ENCODE results near the gene CERS2. TPM values are rescaled to one million over a fixed set of nuclear protein-coding genes. Genes with fewer than 3 reads are reported as not detected.

Gene CERS2
- polyA plus RNA-seq, 4 donors: 206 to 297 (median 284) TPM

DNA sequence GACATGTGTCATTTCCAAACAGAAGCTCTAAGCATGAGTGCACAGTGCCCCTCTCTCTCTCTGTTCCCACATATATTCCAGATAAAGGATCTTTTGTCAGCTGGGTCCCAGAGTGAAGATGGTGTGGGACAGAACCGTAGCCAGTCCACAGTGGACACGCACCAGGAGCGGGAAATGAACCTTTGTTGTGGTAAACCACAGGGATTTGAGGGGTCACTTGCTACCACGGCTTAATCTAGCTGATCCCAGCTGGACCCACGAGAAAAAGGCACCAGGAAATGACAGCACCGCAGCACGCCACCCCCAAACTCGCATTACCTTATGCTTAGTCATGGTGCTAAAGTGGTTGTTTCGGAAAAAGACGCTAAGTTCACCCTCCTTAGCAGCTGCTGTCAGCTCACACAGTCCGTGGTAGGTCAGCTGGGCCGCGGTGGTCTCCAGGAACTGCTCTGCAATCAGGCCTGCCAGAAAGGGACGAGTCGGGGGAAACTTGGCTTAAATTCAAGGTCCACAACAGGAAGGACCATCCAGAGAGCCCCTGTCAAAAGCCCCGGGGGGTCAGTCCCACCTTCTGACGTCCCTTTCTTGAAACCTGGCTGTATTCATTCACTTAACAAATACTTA lies 24.5 kb upstream of the CERS2 start:
- DNase-seq (ENCODE audit: low read depth in 4 of 4, low spot score in 3 of 4): no peak

DNA sequence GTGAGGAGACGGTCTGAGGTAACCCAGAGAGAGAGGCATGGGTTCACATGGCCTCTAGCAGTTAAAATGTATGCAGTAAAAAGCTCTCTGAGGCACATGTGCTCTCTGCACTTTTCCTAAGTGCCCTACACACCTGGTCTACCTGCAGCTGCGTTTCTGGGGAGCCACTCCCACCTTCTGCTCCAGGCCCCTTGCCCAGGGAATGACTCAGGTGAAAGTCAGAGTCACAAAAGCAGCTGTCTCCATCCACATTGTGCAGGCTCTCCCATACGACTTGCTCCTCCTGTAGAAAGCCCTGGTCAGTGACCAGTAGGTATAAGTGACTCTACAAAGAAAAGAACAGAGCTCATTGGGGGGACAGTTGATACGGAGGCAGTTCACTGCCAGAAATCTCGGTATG lies 23.3 kb upstream of the CERS2 start:
- DNase-seq (ENCODE audit: low read depth in 4 of 4, low spot score in 3 of 4): no peak

DNA sequence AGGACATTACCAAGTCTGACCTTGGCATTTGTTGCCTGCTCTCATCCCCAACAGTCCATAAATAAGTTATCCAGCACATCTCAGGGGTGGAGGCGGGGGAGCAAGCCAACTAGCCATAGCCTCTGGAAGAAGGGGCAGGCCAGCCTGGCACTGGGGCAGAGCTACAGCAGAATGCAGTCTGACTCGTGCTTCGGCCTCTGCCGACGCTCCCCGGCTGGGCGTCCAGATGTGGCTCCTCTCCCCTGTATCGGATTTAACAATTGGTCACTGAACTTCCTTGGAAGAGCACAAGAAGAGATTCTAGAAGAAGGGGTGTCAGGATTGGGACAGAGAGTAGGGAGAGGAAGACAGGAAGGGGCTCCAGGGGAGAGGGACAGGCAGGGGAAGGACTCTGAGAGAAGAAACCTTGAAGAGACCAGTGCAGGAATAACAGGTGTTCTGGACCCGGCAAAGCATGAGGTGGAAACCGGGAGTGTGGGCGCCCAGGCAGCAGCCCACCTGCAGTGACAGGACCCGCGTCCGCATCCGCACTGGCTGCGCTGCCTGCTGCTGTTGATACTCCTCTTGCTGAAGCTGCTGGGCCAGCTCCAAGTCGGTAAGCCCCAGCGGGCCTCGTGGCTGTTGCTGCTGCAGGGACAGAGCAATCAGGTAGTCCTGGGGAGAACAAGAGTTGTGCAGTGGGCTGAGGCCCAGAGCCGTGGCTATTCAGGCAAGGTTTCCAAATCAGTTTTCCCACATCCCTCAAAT lies 22.7 kb upstream of the CERS2 start:
- DNase-seq (ENCODE audit: low read depth in 4 of 4, low spot score in 3 of 4): no peak

DNA sequence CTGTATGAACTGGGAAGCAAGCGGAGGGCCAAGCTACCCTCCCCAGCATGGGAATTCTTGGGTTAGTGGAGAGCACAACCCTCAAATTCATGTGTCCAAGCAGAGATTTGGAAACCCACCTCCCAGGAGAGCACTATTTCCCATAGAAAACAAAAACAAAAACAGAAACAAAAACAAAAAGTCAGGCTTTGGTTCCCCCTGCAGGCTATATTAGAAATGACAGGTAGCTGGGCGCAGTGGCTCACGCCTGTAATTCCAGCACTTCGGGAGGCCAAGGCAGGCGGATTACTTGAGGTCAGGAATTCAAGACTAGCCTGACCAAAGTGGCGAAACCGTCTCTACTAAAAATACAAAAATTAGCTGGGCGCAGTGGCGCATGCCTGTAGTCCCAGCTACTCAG lies 21.3 kb upstream of the CERS2 start:
- no peak for DNase-seq (ENCODE audit: low read depth in 4 of 4, low spot score in 3 of 4)

DNA sequence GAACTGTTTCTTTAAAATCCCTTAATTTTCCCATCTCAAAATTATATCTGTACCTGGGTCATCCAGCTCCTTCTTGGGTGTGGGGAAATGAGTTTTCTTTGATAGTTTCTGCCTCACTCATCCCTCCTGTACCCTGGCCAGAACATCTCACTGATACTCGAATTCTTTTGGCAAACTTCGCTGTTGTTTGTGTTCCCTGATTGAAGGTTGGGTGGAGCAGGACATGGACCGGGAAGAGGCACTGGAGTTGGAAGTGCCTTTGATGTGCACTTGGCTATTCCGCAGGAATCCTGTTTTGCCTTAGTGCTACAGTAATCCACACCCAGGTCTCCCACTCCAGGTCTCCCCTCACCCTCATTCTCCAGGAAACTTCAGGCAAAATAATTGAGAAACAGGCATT lies 20.8 kb upstream of the CERS2 start:
- DNase-seq (ENCODE audit: low read depth in 4 of 4, low spot score in 3 of 4): no peak

DNA sequence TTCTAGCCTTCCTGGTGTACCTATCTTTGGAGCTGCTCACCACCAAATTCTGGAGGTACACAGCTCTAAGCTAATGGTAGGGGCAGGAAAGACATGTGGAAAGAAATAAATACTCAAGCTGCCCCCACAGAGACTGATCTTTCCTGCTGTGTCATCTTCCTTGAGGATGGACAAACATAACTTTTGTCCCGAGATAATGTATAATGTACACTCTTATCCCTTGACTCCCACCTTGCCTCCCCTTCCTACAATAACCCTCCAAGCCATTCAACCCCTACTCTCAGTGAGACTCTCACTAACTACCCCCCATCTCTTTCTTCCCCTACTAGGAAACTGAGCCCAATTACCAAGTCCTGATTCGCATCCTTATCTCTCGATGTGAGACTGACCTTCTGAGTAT lies 19.6 kb upstream of the CERS2 start:
- DNase-seq (ENCODE audit: low read depth in 4 of 4, low spot score in 3 of 4): no peak

DNA sequence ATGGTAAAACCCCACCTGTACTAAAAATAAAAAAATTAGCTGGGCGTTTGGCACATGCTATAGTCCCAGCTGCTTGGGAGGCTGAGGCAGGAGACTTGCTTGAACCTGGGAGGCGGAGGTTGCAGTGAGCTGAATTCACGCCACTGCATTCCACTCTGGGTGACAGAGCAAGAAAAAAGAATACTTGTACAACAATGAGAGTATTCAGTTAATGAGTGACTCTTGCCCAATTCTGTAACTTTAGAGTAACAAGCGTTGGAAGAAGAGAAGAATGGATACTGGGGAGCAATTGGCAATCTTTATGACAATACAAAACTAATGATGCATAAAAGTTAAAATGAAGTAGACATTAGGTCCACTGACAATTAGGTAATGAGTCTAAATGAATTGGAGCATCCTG lies 18.0 kb upstream of the CERS2 start:
- no peak for DNase-seq (ENCODE audit: low read depth in 4 of 4, low spot score in 3 of 4)

DNA sequence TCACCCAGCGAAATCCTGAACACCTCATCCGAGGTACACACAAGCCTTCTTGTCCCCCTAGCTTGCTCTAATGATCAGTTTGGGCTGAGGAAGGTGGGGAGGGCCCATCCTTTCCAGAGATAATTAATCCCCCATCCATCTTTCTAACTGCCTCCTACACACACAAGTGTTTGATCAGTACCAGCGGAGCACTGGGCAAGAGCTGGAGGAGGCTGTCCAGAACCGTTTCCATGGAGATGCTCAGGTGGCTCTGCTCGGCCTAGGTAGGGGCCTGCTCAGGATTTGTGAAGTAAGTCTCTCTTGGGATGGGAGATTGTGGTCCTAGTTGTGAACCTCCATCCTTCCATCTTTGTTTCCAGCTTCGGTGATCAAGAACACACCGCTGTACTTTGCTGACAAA lies 13.3 kb upstream of the CERS2 start:
- DNase-seq (ENCODE audit: low read depth in 4 of 4, low spot score in 3 of 4): no peak

DNA sequence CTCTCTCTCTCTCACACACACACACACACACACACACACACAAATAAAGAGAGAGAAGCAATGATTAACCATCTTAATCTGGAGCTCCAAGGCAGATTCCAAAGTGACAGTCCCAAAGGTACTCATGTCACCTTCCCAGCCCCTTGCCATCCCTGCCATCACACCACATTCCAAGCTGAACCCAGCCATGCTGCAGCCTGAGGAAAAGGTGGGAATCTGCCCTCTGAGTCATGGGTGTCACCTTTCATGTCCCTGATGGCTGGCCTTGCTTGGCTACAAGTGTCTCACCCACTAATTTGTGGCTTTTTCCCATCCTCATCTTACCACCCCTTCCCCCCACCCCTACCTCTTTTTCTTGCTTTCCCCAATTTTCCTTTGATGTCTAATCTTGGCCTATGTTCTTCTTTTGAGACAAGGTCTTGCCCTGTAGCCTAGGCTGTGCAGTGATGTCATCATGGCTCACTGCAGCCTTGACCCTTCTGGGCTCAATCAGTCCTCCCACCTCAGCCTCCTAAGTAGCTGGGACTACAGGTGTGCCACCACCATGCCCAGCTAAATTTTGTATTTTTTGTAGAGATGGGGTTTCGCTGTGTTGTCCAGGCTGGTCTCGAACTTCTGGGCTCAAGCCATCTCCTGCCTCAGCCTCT lies 10.7 kb upstream of the CERS2 start:
- no peak for DNase-seq (ENCODE audit: low read depth in 4 of 4, low spot score in 3 of 4)

DNA sequence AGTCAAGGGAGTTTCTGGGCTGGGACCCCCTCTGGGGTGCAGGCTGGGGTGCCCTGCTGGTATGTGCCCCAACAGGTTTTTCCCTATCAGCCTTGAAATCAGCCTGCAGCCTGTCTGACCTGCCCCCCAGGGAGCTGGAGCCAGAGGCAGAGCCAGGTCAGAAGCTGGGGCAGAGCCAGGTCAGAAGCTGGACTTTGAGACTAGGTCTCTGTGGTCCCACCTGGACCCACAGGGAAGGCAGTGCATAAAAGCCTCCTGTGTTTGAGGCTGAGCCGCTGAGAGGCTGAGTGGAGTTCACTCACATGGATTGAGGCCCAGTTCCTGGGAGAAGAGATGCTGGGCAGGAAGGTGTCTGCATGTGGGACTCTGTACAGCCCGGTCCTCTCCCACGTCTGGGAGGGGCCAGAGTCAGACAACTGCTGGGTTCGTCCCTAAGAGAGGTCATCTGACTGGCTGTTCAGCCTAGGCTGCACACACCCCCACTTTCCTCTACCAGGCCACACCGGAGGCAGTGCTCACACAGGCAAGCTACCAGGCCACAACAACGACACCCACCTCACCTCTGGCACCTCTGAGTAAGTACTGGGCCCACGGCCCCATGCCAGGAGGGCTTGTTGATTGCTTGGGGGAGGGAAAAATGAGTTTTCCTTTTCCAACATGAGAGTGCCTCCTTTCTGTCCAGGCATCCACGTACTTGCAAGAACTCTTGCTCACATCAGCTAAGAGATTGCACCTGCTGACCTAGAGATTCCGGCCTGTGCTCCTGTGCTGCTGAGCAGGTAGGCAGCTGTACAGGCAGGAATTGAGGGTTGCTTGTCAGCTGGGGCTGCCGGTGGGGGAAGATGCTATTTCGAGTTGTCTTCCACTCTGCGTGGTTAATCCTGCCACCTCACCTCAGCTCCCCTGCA lies 7.4 kb upstream of the CERS2 start, which contains the start of gene ANXA9:
Gene ANXA9, plus strand, starts transcription at position 488 of the 908 bp plus-strand sequence. CDS start 814 bp downstream, outside the sequence.
- DNase-seq (ENCODE audit: low read depth in 4 of 4, low spot score in 3 of 4): no peak

DNA sequence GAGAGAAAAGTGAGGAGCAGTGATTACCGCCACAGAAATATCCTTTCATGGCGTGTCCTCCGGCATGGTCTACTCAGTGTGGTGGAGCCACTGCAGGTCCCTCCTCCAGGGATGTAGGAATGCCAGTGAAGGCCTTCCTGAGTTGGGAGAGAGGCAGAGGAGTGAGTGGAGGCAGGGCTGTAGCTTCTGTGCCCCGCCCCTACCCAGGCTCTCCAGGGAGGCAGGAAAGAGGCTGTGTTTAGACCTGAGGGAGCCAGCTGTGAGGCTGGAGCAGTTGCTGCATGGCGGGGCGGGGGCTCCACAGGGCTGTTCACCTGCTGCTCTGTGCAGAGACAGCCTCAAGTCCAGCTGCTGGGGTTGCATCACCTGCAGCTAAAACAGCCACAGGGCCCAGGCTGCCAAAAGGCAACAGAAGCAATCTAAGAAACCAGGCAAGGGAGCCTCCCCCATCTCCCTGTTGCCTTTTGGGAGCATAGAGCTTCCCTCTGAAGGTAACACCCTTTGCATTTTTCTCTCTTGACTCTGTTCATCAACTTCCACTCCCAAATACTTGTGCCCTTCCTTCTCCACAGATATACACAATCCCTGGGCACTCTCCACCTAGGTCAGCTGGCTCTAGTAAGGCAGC lies 6.7 kb upstream of the CERS2 start:
- DNase-seq (ENCODE audit: low read depth in 4 of 4, low spot score in 3 of 4): no peak

DNA sequence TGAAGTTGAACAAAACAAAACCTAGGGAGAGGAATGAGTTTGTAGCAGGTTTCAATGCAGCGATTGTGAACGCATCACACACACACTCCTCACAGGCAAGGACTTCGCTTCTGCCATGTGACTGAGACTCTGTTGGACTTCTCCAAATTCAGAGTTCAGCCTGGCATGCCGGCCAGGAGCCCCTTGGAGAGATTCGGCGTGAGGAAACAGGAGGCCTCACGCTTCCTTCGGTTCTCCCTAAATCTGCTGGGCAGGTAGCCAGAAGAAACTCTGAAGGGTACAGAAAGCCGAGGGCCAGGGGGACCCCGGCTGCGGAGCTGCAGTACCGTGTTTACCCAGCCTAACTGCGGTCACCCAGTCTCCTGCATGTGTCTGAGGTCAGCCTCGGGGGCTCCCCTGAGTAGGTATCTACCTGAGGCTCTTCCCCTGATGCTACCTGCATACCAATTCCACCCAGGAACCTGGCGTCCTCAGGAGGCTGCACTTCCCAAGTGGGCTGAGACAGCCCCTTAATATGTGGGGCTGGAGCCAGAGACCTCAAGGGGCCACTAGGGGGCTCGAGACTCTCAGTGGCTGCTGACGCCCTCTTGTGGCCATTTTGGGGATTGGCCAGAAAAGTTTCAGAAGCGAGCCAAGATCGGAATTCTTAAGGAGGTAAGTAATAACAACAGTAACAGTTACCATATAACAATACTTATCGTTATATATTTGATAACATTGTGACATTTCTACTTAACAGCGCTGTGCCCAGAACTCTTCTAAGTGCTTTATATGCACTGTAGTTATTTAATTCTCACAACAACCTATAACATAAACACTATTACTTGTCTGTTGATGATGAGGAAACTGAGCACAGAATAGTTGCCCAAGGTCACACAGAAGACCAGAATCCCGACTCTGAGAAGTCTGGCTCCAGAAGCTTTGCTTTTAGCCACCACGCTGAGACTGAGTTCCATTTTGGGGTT lies 4.7 kb upstream of the CERS2 start:
- DNase-seq (ENCODE audit: low read depth in 4 of 4, low spot score in 3 of 4): peak in 3 of 4 donors; percentile 75 to 84 (median 82)

DNA sequence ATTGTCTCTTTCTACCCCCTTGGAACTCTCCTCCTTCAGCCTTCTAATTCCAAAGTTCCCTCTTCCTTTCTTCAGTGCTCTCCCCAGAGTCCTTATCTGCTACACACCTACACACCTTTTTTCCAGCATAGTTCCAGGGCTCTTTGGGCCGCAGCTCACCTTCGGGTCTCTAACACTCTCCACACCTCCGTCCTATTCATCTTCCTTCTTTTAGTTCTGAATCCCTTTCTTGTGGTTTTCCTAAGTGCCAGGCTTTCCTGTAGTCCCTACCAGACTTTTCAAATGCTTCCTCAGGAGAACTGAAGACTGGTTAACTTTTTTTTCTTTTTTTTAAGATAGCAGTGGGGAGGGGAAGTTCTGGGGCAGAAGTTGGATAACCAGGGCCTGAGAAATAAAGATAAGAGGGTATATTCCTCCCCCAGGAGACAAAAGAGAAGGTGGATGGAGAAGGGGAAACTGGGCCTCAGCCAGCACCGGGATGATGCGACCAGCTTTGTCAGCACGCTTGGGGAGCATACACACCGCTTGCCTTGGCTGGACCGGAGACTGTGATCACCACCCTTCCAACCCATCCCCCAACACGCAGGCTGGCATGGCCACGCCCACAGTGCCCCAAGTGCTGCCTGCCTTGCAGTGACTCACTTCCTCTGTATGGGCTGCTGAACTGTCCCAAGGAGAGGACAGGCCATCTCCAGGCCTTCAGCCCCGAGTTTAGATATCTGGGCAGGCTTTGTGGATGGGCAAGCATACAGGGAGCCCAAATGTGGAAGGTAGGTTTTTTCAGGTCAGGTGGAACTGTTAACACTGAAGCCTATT lies 2.5 kb upstream of the CERS2 start:
- DNase-seq (ENCODE audit: low read depth in 4 of 4, low spot score in 3 of 4): no peak

DNA sequence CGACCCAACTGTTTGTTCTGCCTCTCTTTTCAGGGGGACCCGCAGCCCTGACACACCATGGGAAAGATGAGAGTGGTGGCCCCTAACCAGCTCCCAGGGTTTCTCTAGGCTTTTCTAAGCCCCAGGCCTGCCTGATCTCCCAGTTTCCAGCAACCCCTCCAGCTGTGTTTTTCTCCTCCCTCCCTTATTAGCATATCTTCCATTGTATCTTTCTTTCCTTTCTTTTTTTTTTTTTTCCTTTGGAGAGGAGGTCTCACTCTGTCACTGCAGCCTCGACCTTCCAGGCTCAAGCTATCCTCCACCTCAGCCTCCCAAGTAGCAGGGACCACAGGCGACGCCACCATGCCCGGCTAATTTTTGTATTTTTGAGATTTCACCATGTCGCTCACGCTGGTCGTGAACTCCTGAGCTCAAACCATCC lies 1.8 kb upstream of the CERS2 start:
- no peak for DNase-seq (ENCODE audit: low read depth in 4 of 4, low spot score in 3 of 4)

DNA sequence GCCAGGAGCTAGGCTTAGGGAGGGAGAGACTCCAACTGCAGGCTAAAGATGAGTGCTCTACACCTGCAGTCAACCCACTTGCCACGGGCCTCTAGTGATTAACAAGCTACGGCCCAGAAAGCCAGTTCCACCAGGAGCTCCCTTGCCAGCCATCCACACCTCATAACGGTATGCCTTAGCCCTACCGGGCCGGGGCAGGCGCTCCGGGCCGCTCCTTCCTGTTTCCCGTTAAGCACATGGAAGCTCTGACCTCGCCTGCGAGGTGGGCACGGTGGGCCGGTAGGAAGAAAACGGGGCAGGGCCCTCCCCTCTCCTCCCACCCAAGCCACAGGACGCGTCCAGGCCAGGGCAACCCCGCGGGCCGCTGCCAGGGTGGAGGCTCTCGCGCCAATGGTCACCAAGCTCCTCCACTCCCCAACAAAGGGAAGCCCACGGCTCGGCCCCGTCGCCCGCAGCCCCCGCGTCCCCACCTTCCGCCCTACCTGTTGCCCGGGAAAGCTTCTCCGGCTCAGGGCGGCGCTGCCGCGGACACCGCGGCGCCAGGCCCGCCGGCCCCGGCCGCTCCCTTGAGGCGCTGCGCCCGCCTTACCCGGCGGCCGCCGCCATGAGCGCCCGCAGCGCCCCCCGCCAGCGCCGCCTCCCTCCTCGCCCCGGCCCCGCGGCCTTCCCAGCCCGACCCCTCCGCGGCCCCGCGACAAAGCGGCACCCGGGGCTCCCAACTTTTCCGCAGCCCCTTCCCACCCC lies 627 bp downstream of the CERS2 start:
- no peak for DNase-seq (ENCODE audit: low read depth in 4 of 4, low spot score in 3 of 4)

DNA sequence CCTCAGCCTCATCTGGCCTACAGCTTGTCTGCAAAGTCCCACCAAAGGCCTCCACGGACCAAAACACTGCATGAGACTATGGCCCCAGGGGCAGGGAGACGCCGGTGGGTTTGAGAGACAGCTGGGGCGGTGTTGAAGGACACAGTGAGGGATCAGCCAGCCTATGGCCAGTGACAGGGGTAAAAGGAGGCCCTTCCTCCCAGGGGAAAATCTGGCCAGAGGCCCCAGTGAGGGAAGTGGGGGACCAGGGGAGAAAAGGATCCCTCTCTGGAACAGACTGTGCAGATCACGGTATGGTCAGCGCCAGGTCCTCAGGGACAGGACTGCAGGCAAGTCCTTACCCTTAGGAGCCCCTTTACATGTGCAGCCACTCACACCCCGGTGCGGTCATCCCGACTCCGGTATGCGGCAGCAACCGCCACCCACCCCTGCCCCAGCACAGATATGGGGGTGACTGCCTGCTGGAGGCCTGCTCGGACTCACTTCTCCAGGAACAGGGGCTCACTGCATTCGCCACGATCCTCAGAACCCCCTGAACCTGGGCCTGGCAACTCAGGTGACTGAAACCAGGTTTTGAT lies 1.3 kb downstream of the CERS2 start:
- DNase-seq (ENCODE audit: low read depth in 4 of 4, low spot score in 3 of 4): no peak

DNA sequence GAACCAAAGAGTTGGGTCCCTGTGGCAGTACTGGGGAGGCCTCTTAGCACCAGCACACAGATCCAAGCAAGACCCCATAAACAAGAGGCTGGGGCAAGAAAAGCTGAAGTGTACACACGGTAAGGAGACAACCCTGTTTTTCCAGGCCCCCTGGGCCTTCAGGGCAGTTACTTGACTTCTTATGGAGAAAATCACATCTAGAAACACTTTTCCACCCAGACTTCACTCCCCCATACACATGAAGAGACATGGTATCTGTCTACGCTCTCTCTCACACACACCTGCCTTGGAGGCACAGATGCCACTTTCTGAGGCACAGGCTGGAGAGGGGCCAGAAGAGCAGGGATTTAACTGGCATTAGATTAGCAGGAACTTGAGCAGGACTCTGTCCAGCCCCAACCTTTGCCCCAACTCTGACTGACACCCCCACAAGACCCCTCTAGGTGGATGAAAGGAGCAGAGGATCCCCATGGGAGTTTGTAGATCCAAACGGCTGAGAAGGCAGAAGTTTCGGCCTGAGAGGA lies 2.2 kb downstream of the CERS2 start:
- DNase-seq (ENCODE audit: low read depth in 4 of 4, low spot score in 3 of 4): no peak
